Hepatocyte (in vitro differentiated cells): ENCODE data around the gene LHPP.

Experiments
- EZH2 ChIP-seq: fragments of 200-600 bp; sonication (generic); IDR thresholded peaks from 2 replicates; pipeline ENCODE4 v1.6.1; 2016; ENCODE audit warnings: antibody characterized with exemption, mild to moderate bottlenecking, borderline replicate concordance
- EZH2phosphoT487 ChIP-seq: fragments of 200-600 bp; sonication (generic); IDR thresholded peaks from one replicate; pipeline ENCODE4 v1.6.1; 2018; ENCODE audit warnings: antibody characterized with exemption, mild to moderate bottlenecking, low read depth, moderate library complexity; ENCODE audit not compliant: unreplicated experiment, severe bottlenecking
- TF ChIP-seq, protein P1 (sequence below): fragments of 200-600 bp; sonication (generic); IDR thresholded peaks from 2 replicates; pipeline ENCODE4 v1.5.1; 2016; ENCODE audit warnings: antibody characterized with exemption, mild to moderate bottlenecking; ENCODE audit not compliant: poor library complexity

DNA sequence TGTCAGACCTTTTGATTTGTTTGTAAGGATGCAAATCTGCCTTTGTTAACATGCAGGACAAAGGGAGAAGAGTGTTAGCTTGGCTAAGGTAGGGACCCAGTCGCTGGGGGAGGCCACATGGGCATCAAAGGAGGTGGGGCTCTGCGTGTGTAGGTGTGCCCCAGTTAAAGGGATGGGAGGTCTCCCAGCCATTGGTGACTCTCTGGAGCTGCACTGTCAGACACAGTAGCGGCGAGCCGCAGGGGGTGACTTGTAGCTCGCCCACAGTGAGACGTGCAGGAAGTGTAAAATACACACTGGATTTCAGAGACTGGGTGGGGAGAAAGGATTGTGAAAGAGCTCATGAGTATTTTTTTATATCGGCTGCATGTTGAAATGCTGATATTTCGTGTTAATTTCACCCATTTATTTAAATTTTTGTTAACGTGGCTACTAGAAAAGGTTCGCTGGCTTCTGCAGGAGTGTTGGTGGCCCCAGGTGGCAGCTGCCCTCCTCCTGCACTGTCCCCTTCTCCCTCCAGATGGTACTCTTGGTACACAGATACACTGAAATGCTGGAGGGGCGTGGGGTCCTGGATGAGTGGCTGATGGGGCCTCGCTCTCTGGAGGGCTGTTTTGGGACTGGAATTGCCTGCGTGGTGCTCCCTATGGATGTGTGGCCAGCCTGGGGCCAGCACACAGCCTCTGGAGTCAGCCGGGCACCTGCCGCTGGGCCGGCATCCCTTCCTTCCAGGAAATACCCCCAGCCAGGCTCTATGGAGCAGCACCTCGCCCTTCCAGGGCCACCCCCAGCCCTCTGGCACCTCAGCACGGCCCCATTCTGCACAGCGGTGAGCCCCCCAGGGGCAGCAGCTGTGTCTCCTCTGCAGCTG, 59.2 kb downstream of the LHPP start:
- no peak for TF ChIP-seq EZH2
- TF ChIP-seq, protein P1, sequence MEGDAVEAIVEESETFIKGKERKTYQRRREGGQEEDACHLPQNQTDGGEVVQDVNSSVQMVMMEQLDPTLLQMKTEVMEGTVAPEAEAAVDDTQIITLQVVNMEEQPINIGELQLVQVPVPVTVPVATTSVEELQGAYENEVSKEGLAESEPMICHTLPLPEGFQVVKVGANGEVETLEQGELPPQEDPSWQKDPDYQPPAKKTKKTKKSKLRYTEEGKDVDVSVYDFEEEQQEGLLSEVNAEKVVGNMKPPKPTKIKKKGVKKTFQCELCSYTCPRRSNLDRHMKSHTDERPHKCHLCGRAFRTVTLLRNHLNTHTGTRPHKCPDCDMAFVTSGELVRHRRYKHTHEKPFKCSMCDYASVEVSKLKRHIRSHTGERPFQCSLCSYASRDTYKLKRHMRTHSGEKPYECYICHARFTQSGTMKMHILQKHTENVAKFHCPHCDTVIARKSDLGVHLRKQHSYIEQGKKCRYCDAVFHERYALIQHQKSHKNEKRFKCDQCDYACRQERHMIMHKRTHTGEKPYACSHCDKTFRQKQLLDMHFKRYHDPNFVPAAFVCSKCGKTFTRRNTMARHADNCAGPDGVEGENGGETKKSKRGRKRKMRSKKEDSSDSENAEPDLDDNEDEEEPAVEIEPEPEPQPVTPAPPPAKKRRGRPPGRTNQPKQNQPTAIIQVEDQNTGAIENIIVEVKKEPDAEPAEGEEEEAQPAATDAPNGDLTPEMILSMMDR = no peak
- no peak for TF ChIP-seq EZH2phosphoT487
